Osteoblast (primary cell): Measurements from ENCODE around the gene COL7A1. TPM values are rescaled to one million over a fixed set of nuclear protein-coding genes. Genes with fewer than 3 reads are reported as not detected.

Source experiments
- DNase-seq: peaks from one replicate; pipeline ENCODE4 v3.0.0; 2011; ENCODE audit warnings: low spot score, mixed read lengths; ENCODE audit not compliant: insufficient read length; ENCODE audit errors: missing footprints
- H2AFZ ChIP-seq: 2 replicates; pipeline ENCODE4 v1.6.0; 2011; ENCODE audit warnings: mild to moderate bottlenecking, low read length
- H3K27ac ChIP-seq: 2 replicates; pipeline ENCODE4 v1.5.1; 2011; ENCODE audit warnings: mild to moderate bottlenecking, low read depth, low read length, moderate library complexity
- H3K27me3 ChIP-seq: 2 replicates; pipeline ENCODE4 v1.6.0; 2012; ENCODE audit warnings: mild to moderate bottlenecking, control low read depth, inconsistent platforms, low read length, moderate library complexity; ENCODE audit not compliant: insufficient read depth
- H3K36me3 ChIP-seq: 2 replicates; pipeline ENCODE4 v1.5.1; 2011; ENCODE audit warnings: mild to moderate bottlenecking, low read length, control low read depth, moderate library complexity; ENCODE audit not compliant: insufficient read depth
- H3K4me1 ChIP-seq: 2 replicates; pipeline ENCODE4 v1.5.1; 2011; ENCODE audit warnings: mild to moderate bottlenecking, low read length, control low read depth, moderate library complexity; ENCODE audit not compliant: insufficient read depth
- H3K4me2 ChIP-seq: 2 replicates; pipeline ENCODE4 v1.6.0; 2011; ENCODE audit warnings: mild to moderate bottlenecking, low read length; ENCODE audit not compliant: insufficient read depth
- H3K4me3 ChIP-seq: fragments of 200-600 bp; sonication (generic); 3 replicates; pipeline ENCODE4 v1.5.1; 2012; ENCODE audit warnings: mild to moderate bottlenecking, low read length, inconsistent platforms; ENCODE audit not compliant: insufficient read depth
- H3K79me2 ChIP-seq: 2 replicates; pipeline ENCODE4 v1.6.0; 2012; ENCODE audit warnings: mild to moderate bottlenecking, low read length, control low read depth, inconsistent platforms; ENCODE audit not compliant: insufficient read depth
- H3K9me3 ChIP-seq: 2 replicates; pipeline ENCODE4 v1.5.1; 2011; ENCODE audit warnings: low read depth, low read length, control low read depth
- H4K20me1 ChIP-seq: 2 replicates; pipeline ENCODE4 v1.6.0; 2012; ENCODE audit warnings: mild to moderate bottlenecking, low read length, control low read depth; ENCODE audit not compliant: insufficient read depth
- total RNA-seq: library from RNA; depleted of rRNA; stranded (reverse); fragments of >200 nt; gene quantifications from 2 replicates; pipeline ENCODE4 v1.2.3, GENCODE V29; 2012
- TF ChIP-seq, protein P1 (sequence below): IDR thresholded peaks from 2 replicates; pipeline ENCODE4 v1.5.1; 2011; ENCODE audit warnings: mild to moderate bottlenecking, low read depth, low read length, moderate library complexity; ENCODE audit errors: extremely low read depth

Gene COL7A1
- total RNA-seq, 1 donor = 21.4 TPM

DNA sequence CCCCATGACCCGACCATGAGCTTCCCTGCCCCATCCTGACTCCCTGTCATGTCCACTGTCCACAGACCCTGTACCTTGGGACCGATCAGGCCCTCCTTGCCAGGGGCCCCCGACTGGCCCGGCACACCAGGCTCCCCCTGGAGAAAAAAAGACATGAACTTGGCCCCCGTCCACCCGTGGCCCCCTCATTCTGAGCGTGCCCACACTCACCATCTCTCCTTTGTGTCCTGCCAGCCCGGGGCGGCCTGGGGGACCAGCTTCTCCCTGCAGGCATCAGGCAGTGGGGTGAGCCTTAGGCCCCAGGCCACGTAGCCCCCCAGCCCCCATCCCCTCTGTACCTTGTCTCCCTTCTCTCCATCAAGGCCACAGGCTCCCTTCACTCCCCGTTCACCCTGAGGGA, 27.6 kb downstream of the COL7A1 start:
- H4K20me1 ChIP-seq = no peaks in the 10 kb centered on the region
- no peak overlapping the region for H2AFZ ChIP-seq
- H3K79me2 ChIP-seq = no peaks in the 10 kb centered on the region
- peaks cover 34% of the 10 kb centered on the region for H3K4me1 ChIP-seq
- no peak overlapping the region for H3K4me2 ChIP-seq
- no peak overlapping the region for H3K4me3 ChIP-seq
- TF ChIP-seq, protein P1, sequence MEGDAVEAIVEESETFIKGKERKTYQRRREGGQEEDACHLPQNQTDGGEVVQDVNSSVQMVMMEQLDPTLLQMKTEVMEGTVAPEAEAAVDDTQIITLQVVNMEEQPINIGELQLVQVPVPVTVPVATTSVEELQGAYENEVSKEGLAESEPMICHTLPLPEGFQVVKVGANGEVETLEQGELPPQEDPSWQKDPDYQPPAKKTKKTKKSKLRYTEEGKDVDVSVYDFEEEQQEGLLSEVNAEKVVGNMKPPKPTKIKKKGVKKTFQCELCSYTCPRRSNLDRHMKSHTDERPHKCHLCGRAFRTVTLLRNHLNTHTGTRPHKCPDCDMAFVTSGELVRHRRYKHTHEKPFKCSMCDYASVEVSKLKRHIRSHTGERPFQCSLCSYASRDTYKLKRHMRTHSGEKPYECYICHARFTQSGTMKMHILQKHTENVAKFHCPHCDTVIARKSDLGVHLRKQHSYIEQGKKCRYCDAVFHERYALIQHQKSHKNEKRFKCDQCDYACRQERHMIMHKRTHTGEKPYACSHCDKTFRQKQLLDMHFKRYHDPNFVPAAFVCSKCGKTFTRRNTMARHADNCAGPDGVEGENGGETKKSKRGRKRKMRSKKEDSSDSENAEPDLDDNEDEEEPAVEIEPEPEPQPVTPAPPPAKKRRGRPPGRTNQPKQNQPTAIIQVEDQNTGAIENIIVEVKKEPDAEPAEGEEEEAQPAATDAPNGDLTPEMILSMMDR = no peak
- no peaks in the 10 kb centered on the region for H3K9me3 ChIP-seq
- H3K27me3 ChIP-seq = no peaks in the 10 kb centered on the region
- peak; percentile 32 for DNase-seq
- H3K27ac ChIP-seq = no peak overlapping the region
- H3K36me3 ChIP-seq = no peaks in the 10 kb centered on the region

DNA sequence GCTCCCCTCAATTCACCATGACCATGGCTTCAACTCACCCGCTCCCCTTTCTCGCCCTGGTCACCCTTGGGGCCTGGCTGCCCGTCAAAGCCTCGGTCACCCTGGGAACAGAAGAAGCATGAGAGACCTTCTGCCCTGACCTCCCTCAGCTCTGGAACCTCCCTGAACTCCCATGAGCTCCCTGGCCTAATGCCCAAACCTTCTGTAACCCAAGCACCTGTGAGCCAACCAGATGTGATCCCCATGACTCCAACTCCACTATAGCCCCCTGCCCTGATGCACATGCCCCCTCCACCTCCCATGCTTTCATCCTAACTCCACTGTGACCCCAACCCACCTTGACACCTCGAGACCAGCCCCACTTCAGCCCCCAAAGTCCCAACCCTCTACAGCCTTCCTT, 28.0 kb downstream of the COL7A1 start:
- TF ChIP-seq, protein P1 = no peak
- H4K20me1 ChIP-seq = no peaks in the 10 kb centered on the region
- H3K9me3 ChIP-seq = no peaks in the 10 kb centered on the region
- H3K27me3 ChIP-seq = no peaks in the 10 kb centered on the region
- no peaks in the 10 kb centered on the region for H3K79me2 ChIP-seq
- no peaks in the 10 kb centered on the region for H3K36me3 ChIP-seq
- H3K27ac ChIP-seq = no peak overlapping the region
- no peak overlapping the region for H2AFZ ChIP-seq
- no peak overlapping the region for H3K4me2 ChIP-seq
- H3K4me3 ChIP-seq = no peak overlapping the region
- H3K4me1 ChIP-seq = peaks cover 34% of the 10 kb centered on the region
- peak; percentile 86 for DNase-seq

DNA sequence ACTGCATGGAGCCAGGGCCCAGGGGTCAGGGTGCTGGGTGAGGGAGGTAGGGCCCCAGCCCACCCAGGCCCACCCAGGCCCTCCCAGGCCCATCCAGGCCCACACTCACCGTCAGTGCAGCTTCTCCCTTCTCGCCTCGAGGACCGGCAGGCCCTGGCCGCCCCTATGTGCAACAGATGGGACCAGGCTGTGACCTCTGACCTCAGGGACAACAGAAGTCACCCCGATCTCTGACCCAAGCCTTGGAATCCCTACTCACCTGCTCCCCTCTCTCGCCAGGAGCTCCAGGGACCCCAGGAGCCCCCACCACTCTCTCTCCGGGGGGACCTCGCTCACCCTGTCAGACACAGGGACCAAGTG, 28.7 kb downstream of the COL7A1 start:
- H3K27ac ChIP-seq = peak overlapping the region; percentile 69
- H4K20me1 ChIP-seq = no peaks in the 10 kb centered on the region
- no peaks in the 10 kb centered on the region for H3K27me3 ChIP-seq
- no peak for DNase-seq
- no peak overlapping the region for H2AFZ ChIP-seq
- H3K9me3 ChIP-seq = no peaks in the 10 kb centered on the region
- no peak overlapping the region for H3K4me2 ChIP-seq
- H3K36me3 ChIP-seq = no peaks in the 10 kb centered on the region
- TF ChIP-seq, protein P1 = no peak
- no peak overlapping the region for H3K4me3 ChIP-seq
- peaks cover 38% of the 10 kb centered on the region for H3K4me1 ChIP-seq
- no peaks in the 10 kb centered on the region for H3K79me2 ChIP-seq

DNA sequence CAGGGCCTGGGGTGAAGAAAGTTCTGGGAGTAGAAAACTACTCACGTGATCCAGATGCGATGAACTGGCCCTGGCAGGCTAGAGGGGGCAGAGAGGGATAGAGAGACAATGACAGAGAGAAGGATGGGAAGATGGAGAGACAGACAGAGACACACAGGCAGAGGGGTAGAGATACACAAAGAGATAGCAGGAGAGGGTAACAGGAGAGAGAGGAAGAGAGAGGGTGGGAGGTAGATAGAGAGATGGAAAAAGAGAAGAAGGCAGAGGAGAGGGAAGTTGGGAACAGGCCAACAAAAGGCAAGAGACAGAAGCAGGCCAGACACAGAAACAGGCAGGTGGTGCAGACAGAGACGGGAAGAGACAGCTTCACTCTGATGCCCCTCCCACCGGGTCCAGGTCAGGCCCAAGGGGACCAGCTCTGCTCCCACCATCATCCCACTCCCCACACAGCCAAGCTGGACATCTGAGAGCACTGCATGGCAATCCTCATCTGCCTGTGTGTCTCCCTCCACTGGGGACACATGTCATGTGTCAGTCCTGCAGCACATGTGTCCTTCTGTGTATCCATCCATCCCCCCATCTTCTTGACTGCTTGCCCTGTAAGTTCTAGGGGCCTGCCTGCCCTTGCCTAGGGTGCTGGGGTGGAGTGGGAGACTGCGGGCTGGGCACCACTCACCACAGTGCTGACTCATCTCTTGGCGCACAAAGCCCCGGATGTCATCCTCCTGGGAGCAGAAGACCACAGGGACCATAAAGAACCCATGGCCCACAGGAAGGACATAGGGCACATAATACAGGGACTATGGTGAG, 29.3 kb downstream of the COL7A1 start:
- no peaks in the 10 kb centered on the region for H3K79me2 ChIP-seq
- peak overlapping the region; percentile 69 for H3K27ac ChIP-seq
- H3K36me3 ChIP-seq = no peaks in the 10 kb centered on the region
- DNase-seq = peak; percentile 99
- TF ChIP-seq, protein P1 = no peak
- peak overlapping the region; percentile 23 for H3K4me2 ChIP-seq
- H2AFZ ChIP-seq = peak overlapping the region; percentile 68
- no peaks in the 10 kb centered on the region for H3K27me3 ChIP-seq
- peak overlapping the region; percentile 33 for H3K4me3 ChIP-seq
- H3K9me3 ChIP-seq = no peaks in the 10 kb centered on the region
- no peaks in the 10 kb centered on the region for H4K20me1 ChIP-seq
- H3K4me1 ChIP-seq = peaks cover 44% of the 10 kb centered on the region
